Smooth muscle cell (in vitro differentiated cells): Measurements from ENCODE around the gene MPLKIP. TPM values are rescaled to one million over a fixed set of nuclear protein-coding genes. Genes with fewer than 3 reads are reported as not detected.
"Not testable (repeated sequence)": the region's sequence is repeated elsewhere in the genome, so short reads cannot be mapped to it uniquely, and the experiment has no call there.

Experiments used
- DNase-seq: peaks from one replicate; lab custom pipeline; 2025; ENCODE audit not compliant: unreplicated experiment; lab: John Stamatoyannopoulos, UW
- H2AFZ ChIP-seq: fragments of 200-600 bp; sonication (generic); 2 replicates; pipeline ENCODE4 v1.6.0; 2016; ENCODE audit warnings: antibody characterized with exemption, low read depth, mild to moderate bottlenecking
- H3F3A ChIP-seq: fragments of 200-600 bp; sonication (generic); 2 replicates; pipeline ENCODE4 v1.6.0; 2017; ENCODE audit warnings: antibody characterized with exemption, low read depth
- H3K27ac ChIP-seq: fragments of 200-600 bp; sonication (generic); 2 replicates; pipeline ENCODE4 v1.5.1; 2016; ENCODE audit warnings: low read depth, mild to moderate bottlenecking
- H3K27me3 ChIP-seq: fragments of 200-600 bp; sonication (generic); 2 replicates; pipeline ENCODE4 v1.6.1; 2016; ENCODE audit warnings: low read depth, mild to moderate bottlenecking
- H3K36me3 ChIP-seq: fragments of 200-600 bp; sonication (generic); 2 replicates; pipeline ENCODE4 v1.5.1; 2016; ENCODE audit warnings: low read depth
- H3K4me1 ChIP-seq: fragments of 200-600 bp; sonication (generic); 2 replicates; pipeline ENCODE4 v1.5.1; 2016; ENCODE audit warnings: low read depth
- H3K4me2 ChIP-seq: fragments of 200-600 bp; sonication (generic); 2 replicates; pipeline ENCODE4 v1.6.0; 2016; ENCODE audit warnings: mild to moderate bottlenecking
- H3K4me3 ChIP-seq: fragments of 200-600 bp; sonication (generic); 2 replicates; pipeline ENCODE4 v1.5.1; 2016; ENCODE audit warnings: mild to moderate bottlenecking
- H3K79me2 ChIP-seq: fragments of 200-600 bp; sonication (generic); 2 replicates; pipeline ENCODE4 v1.6.0; 2016; ENCODE audit warnings: low read depth, mild to moderate bottlenecking
- H3K9ac ChIP-seq: fragments of 200-600 bp; sonication (generic); 2 replicates; pipeline ENCODE4 v1.6.0; 2016; ENCODE audit warnings: low read depth
- H3K9me3 ChIP-seq: fragments of 200-600 bp; sonication (generic); replicated peaks from 2 replicates; pipeline ENCODE4 v1.5.1; 2016; ENCODE audit warnings: low read depth
- H4K20me1 ChIP-seq: fragments of 200-600 bp; sonication (generic); 2 replicates; pipeline ENCODE4 v1.6.0; 2016; ENCODE audit warnings: low read depth
- CTCF ChIP-seq: fragments of 200-600 bp; sonication (generic); IDR thresholded peaks from 2 replicates; pipeline ENCODE4 v1.5.1; 2017; ENCODE audit warnings: borderline replicate concordance, mild to moderate bottlenecking, antibody characterized with exemption; ENCODE audit not compliant: insufficient read depth, poor library complexity, severe bottlenecking
- WGBS: methylation state at CpG from one replicate; pipeline ENCODE4 v1.1.7; 2016; ENCODE audit warnings: low lambda C conversion rate; 5-methylcytosine and 5-hydroxymethylcytosine counted together
- polyA plus RNA-seq: library from polyadenylated mRNA; unstranded; fragments of >200 nt; fragmentation: Nextera tagmentation; extraction: Ambion mirVana; gene quantifications from 2 replicates; pipeline ENCODE4 v1.2.1, GENCODE V29; 2016
- total RNA-seq: library from RNA; depleted of rRNA; stranded (reverse); fragments of >200 nt; gene quantifications from 2 replicates; pipeline ENCODE4 v1.2.3, GENCODE V29; 2014

The MPLKIP gene
- total and polyA plus RNA-seq, 2 experiments from 2014 or later: 38.0 to 40.3 TPM

GRCh38 chr7:40175725-40176510, 41.5 kb upstream of the MPLKIP start:
- no peak for DNase-seq
- H2AFZ ChIP-seq: no peak overlapping the region

GRCh38 chr7:40175256-40175655, 40.8 kb upstream of the MPLKIP start:
- WGBS: 98% methylated on average over 6 of the region's 6 CpGs

More at GRCh38 chr7:40175725-40176510, 41.5 kb upstream of the MPLKIP start:
- no peaks in the 10 kb centered on the region for H3F3A ChIP-seq
- no peaks in the 10 kb centered on the region for H3K79me2 ChIP-seq
- H3K36me3 ChIP-seq: no peaks in the 10 kb centered on the region
- H4K20me1 ChIP-seq: no peaks in the 10 kb centered on the region
- H3K4me3 ChIP-seq: no peak overlapping the region
- H3K27me3 ChIP-seq: no peaks in the 10 kb centered on the region
- H3K27ac ChIP-seq: no peak overlapping the region
- TF ChIP-seq CTCF: no peak
- 95% methylated on average over 9 of the region's 9 CpGs for WGBS
- H3K9me3 ChIP-seq: no peaks in the 10 kb centered on the region
- no peak overlapping the region for H3K4me2 ChIP-seq
- H3K9ac ChIP-seq: no peak overlapping the region
- H3K4me1 ChIP-seq: no peaks in the 10 kb centered on the region

GRCh38 chr7:40173121-40173520, 38.7 kb upstream of the MPLKIP start:
- H3K36me3 ChIP-seq, H3K27ac ChIP-seq, H3K79me2 ChIP-seq, H3K4me2 ChIP-seq, H2AFZ ChIP-seq, H3K4me3 ChIP-seq, H3K9me3 ChIP-seq, H4K20me1 ChIP-seq, DNase-seq, H3F3A ChIP-seq, H3K9ac ChIP-seq, H3K27me3 ChIP-seq, H3K4me1 ChIP-seq: not testable (repeated sequence)
- 94% methylated on average over 13 of the region's 13 CpGs for WGBS

More at GRCh38 chr7:40175256-40175655, 40.8 kb upstream of the MPLKIP start:
- not testable (repeated sequence) for H4K20me1 ChIP-seq, H2AFZ ChIP-seq, DNase-seq, H3F3A ChIP-seq, H3K27ac ChIP-seq, H3K4me1 ChIP-seq, H3K36me3 ChIP-seq, H3K4me3 ChIP-seq, H3K79me2 ChIP-seq, H3K9me3 ChIP-seq, H3K4me2 ChIP-seq, H3K27me3 ChIP-seq, H3K9ac ChIP-seq

GRCh38 chr7:40168266-40168665, 33.8 kb upstream of the MPLKIP start:
- H3K79me2 ChIP-seq, H3K9ac ChIP-seq, DNase-seq, H3K27me3 ChIP-seq, H3K27ac ChIP-seq, H3K36me3 ChIP-seq, H3K9me3 ChIP-seq, H3K4me1 ChIP-seq, H4K20me1 ChIP-seq, H3K4me2 ChIP-seq, H3K4me3 ChIP-seq, H2AFZ ChIP-seq, H3F3A ChIP-seq: not testable (repeated sequence)
- WGBS: 83% methylated on average over 3 of the region's 3 CpGs

- no peaks in the 10 kb centered on the region for H3K9me3 ChIP-seq
- H3F3A ChIP-seq: no peaks in the 10 kb centered on the region
- H3K27me3 ChIP-seq: no peaks in the 10 kb centered on the region
- no peaks in the 10 kb centered on the region for H3K79me2 ChIP-seq
- DNase-seq: no peak
- no peak overlapping the region for H3K4me2 ChIP-seq
- no peak overlapping the region for H2AFZ ChIP-seq
- 98% methylated on average over 3 of the region's 3 CpGs for WGBS
- no peak for TF ChIP-seq CTCF
- H3K9ac ChIP-seq: no peak overlapping the region
- H3K4me3 ChIP-seq: no peak overlapping the region
- no peaks in the 10 kb centered on the region for H3K4me1 ChIP-seq
- no peaks in the 10 kb centered on the region for H3K36me3 ChIP-seq
- no peaks in the 10 kb centered on the region for H4K20me1 ChIP-seq
- no peak overlapping the region for H3K27ac ChIP-seq
Observed at GRCh38 chr7:40167291-40167690, 32.9 kb upstream of the MPLKIP start.
